Measurements from ENCODE around the gene GALP.
"Not testable (repeated sequence)": the region's sequence is repeated elsewhere in the genome, so short reads cannot be mapped to it uniquely, and the experiment has no call there.

The GALP gene

DNA sequence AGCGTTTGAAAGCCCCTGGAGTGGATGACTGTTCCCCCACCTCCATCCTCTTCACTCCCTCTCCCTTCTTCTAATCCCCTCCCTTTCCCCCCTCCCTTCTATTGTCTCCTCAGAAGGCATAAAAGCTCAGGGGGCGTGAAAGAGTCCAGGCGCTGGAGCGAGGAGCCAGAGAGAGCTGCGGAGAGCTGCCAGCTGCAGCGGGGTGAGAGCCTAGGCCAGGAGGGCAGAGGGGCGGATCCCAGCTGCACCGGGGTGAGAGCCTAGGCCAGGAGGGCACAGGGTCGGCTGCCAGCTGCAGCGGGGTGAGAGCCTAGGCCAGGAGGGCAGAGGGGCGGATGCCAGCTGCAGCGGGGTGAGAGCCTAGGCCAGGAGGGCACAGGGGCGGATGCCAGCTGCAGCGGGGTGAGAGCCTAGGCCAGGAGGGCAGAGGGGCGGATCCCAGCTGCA, at the start of gene GALP:
Gene GALP, plus strand, starts transcription at position 148 of the 447 bp plus-strand sequence. CDS start 1,101 bp downstream, outside the sequence.
- DNase-seq (ENCODE audit: low spot score): not testable (repeated sequence)

DNA sequence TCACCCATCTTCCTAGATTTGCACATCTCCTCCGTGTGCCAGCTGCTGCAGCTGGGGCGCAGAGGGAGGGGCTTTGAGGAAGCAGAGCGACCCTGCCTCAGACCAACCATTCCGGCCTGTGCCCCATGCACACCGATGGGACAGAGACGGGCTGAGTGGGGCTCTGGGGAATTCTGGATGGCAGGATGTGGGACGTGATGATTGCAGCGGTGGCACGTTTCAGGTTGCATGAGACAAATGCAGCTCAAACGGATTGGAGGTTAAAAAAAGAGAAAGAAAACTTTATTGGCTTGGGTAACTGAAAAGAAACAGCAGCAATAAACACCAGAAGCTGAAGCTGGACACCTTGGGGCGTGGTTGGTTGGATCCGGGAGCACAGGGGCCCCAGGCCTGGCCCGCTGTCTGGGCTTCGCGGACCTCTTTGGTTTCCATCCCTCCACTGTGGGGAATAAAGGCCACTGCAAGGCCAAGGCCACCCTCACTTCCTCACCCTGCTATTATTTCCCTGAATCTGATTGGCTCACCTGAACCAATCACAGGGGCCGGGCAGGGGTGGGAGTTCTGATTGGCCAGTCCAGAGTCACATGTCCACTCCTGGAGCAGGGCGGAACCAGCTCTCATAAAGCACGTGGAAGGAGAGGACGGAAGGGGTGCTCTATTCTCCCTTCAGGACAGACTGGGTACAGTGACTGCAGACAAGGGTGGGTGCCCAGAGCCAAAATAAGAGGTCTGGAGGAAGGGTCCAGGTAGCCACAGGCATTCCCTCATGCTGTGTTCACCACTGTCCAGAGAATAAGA, 48.6 kb upstream of the GALP start:
- DNase-seq (ENCODE audit: low spot score): no peak

DNA sequence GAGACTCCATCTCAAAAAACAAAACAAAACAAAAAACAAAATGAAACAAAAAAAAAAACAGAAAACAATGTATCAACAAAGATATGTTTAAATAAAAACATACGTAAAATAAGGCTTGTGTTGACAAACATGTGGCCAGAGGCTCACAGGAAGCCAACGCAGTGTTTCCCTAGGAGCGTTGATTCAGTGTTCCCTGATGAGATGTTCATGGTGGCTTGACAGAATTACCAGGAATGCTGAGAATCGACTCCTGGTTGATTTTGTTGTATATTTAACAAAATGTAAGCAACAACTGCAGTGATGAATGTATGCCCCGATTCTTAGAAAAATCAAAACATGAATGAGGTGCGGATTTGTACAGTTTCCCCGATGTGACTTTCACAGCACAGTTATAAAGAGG, 45.8 kb upstream of the GALP start:
- DNase-seq (ENCODE audit: low spot score): no peak

DNA sequence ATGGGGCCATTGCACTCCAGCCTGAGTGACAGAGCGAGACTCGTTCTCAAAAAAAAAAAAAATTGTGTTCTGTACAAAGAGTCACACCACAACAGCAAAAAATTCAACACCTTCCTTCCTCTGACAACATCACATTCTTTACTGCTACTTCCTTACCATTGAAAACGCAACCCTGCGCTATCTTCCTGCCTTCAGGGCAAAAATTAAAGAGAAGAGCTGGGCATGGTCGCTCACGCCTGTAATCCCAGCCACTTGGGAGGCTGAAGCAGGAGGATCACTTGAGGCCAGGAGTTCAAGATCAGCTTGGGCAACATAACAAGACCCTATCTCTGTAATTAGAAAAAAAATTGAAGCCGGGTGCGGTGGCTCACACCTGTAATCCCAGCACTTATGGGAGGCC, 44.2 kb upstream of the GALP start:
- DNase-seq (ENCODE audit: low spot score): no peak

DNA sequence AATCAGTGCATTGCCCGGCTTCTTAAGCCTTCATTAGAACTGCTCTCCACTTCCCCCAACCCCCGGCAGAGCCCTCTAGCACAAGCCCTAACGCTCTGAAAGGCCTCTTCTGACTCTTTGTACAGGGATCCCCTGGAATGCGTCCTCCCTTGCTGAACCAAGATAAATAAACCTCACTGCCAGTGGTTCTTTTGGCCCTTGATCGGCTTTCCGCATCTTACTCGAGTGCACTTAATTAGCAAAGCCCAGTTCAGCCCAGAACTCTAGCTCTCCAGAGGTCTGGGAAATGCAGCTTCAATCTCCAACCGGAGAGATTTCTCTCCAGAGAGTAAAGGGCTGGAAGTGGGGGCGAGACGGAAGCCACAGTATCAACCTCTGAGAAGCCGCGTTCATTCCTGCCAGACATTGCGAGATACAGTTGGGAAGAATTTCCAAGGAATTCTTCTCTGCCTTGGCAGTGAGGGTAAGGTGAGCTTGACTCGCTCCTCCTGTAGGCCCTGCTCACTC, 43.4 kb upstream of the GALP start:
- DNase-seq (ENCODE audit: low spot score): no peak

DNA sequence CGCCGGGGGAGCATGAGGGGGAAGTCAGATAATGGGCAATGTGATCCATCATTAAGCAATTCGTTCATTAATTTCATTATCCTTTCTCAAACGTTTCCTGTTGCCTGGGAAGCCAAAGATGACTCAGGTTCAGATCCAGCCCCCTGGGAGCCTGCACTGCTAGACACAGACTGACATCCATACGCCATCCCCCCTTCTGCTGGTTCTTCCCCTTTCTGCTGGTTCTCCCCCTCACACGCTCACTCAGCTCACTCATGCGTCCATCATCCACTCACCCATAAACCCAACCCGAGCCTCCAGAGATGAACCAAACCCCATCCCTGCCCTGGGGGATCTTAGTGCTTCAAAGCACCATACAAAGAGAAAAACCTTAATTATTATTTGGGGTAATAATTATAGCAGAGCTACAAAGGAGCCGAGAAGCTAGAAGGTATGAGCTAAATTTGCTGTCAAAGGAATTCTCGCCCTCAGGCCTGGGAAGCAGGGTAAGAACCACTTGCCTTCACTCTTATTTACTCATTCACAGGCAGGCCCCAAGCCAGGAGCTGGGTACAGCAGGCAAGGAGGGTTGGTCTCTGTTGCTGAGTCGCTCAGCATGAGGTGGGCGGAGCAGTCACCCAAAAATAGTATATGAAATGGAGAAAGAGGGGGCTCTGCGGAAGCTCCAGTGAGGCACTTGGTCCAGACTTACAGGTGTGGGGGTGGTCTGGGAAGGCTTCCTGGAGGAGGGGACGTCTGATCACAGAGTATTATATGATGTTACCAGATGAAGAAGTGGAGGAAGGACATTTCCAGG, 41.8 kb upstream of the GALP start:
- DNase-seq (ENCODE audit: low spot score): no peak

DNA sequence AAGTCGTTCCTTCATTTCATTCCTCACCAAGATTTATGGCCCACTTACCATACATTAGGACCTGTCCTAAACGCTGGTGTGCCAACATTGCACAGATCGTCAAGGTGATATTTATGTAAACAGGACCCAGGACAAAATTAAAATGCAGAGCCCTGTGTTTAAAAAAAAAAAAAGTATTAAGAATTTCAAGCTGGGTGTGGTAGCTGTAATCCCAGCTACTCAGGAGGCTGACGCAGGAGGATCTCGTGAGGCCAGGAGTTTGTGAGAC, 41.2 kb upstream of the GALP start:
- DNase-seq (ENCODE audit: low spot score): no peak

DNA sequence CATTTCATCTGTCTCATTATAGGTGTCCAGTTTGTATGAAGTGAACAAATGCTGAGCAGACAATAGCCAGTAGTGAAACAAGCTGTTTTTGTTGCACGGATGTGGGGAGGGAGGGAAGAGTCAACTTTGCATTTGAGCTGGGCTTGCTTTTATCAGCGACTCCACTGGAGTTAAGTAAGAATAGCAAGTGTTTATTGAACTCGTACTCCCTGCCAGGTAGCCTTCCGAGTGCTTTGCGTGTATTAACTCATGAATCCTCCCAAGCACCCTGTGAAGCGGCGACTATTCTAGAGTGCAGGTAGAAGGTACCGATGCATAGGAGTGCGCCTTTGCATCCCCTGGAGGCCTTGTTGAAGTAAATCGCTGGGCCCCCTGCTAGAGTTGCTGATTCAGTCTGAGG, 39.4 kb upstream of the GALP start:
- no peak for DNase-seq (ENCODE audit: low spot score)

DNA sequence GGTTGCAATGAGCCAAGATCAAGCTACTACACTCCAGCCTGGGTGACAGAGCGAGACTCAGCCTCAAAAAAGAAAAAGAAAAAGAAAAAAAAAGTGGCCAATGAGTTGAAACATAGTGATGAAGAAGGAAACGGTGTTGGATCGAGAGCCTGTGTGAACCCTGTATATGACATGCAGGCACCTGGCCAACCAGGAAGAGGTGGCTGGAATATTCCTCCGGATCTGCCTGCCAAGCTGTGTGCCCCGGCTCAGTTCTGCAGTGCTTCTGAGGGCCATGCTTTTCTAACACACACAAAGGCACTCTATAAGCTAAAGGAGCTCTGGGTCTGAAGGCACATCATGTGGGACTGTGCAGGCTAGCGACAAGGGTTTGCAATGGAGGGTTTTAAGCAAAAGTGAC, 38.4 kb upstream of the GALP start:
- no peak for DNase-seq (ENCODE audit: low spot score)

DNA sequence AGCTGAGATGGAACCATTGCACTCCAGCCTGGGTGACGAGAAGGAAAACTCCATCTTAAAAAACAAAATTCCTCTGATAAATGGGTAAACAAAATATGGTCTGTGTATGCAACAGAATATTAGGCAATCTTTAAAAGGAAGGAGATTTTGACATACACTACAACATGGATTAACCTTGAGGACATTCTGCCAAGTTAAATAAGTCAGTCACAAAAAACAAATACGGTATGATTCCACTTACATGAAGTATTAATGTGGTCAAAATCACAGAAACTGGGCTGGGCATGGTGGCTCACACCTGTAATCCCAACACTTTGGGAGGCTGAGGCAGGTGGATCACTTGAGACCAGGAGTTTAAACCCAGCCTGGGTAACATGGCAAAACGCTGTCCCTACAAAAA, 37.7 kb upstream of the GALP start:
- DNase-seq (ENCODE audit: low spot score): no peak

DNA sequence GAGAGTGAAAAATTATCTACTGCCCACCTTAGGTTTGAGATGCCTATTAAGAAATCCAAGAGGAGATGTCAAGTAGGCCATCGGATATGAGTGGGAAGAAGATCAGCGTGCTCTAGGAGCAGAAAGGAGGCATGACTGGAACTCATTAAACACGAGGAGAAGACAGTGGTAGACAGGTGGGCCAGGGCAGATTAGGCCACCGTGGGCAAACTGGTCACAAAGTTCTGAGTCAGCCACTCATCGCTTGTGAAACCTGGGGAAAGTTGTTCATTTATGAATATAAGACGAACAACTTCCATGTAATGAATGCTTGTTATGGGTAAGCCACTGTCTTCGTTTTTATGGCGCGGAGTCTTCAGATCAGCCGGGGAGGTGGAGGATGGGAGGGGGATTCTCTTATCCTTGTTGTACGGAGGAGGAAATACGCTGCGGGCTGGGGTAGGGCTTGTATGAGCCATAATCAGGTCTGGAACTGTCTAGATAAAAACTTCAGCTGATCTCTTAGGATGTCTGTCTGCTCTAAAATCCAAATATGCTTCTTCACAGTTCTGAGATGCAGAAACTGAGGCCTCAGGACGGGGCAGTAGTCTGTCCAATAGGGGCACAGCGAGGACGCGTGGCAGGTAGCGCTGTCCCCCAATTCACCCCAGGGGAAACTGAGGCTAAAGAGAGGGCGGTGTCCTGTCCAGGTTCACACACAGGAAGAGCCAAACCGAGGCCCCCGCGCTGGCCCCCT, 35.8 kb upstream of the GALP start:
- DNase-seq (ENCODE audit: low spot score): no peak

DNA sequence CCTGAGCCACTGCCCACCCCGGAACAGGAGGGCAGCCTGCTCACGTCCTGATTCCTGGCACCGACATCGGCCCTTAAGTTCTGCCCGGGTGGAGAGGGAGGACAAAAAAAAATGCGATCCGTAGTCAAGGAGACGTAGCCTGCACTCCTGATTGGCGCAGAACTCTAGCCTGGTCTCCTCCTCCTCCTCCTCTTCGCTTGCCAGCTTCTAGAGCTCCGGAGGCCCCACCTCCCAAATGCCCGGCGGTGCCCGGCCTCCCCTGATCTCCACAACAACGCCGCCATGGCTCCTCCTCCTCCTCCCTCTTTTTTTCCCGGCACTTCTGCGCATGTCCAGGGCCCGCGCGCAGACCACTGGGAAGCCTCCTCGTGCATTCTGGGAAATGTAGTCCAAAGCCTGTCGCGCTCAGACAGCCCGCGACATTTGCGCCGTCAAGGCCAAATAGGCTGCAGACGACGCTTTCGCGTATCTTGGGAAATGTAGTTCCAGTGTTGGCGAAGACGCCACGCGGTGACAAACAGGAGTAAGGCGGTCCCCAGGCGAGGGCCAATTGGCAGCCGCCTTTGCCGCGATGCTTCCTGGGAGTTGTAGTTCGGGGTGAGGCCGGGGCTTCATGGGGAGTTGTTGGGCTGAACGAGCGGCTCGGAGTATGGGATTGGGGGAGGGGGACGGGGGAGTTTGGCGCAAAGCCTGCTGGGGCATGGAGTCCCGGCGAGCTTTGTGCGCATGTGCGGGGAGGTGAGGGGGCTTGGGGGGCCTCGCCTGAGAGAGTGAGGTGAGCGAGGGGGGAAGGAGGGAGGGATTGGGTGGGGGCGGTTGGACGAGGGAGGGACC, 35.0 kb upstream of the GALP start, which contains the start of gene ZNF444:
Gene ZNF444, plus strand, starts transcription at position 705 of the 834 bp plus-strand sequence. CDS start 5,625 bp downstream, outside the sequence.
- peak; percentile 100 for DNase-seq (ENCODE audit: low spot score)

DNA sequence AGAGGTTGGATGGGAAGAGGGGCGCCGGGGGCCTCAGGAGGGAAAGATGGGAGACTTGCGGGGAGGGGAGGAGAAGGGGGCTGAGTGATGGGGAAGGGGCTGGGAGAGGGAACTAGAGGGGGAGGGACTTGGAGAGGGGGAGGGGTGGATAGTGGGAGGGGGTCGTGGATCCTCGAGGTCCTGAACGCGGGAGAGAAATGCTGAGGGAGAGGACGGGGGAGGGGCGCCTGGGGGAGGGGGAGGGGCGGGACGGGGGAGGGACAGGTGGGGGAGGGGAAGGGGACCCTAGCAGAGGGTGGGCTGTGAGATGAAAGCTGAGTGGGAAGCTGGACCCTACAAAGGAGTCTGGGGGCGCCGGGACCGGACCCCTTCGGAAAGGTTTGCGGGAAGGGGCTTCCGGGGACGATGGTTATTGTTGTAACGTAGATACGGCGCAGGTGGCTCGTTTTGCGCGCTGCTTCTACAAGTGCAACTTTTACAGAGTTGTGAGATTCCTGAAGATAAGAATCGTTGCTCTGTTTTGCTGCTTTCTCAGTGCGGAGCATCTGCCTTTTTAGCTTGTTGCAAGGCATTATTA, 34.3 kb upstream of the GALP start:
- DNase-seq (ENCODE audit: low spot score): no peak

DNA sequence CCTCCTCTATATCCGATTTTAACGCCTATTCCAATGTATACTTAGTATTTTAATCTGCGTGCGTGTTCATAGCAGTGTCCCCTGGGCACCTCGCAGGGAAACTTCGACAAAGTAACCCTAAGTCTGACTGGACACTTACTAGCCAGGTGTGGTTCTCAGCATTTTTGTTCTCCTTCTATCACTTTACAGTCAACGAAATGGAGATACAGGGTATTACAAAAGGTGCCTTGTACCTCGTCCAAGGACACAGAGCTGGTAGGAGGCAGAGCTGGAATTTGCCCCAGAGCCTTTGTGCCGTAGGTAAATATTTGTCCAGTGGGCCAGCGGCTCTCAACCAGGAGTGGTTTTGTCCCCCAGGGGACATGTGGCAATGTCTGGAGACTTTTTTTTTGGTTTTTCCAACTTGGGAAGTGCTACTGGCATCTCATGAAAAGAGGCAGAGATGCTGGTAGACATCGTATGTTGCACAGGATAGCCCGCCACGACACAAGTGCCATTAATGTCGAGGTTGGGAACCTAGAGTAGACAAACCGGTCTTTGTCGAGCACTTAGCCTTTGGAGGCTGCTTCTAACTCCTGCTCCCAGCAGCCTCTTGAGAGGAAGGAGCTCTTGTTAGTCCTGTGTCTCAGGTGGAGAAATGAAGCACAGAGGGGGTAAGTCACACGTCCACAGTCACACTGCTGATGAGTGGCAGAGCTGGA, 33.6 kb upstream of the GALP start:
- DNase-seq (ENCODE audit: low spot score): no peak

DNA sequence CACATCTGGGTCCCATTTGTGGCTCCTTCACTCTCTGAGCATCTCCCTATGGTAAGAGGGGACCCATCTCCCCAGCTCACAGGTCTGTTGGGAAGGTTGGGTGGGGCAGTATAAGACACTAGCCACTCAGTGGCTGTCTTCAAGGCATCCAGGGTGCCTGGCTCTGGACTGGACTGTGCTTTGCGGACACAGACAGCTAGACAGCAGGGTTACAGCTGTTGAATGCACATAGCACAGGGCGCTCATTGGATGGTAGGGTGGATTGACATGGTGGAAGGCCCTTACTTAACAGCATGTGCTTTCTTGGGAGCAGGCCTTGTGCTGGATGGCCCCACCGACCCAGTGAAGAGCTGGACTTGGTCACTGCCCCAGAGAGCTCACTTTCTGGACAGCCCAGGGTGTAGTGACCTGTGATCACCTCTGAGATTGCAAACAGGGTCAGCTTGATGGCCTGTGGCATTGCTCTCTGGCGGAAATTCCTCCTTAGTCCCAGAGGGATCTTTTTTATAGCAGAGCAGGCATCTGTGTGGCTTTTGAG, 32.8 kb upstream of the GALP start:
- DNase-seq (ENCODE audit: low spot score): no peak

DNA sequence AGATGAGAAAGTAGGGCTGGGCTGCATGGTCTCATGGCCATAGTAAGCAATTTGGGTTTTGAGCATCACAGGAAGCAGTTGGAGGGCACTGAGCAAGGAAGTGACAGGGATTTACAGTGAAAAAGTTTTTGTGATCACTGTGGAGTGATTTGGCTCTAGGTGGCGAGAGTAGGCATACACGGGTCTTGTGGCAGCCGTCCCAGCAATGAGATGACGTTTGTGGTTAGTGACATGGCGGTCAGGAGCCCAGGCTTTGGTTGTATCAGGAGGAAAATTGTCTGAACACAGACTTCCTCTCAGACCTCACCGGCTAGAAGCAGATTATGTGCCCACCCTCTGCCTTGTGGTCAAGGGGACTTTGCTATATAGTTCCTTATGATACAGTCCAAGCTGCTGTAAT, 31.4 kb upstream of the GALP start:
- no peak for DNase-seq (ENCODE audit: low spot score)

DNA sequence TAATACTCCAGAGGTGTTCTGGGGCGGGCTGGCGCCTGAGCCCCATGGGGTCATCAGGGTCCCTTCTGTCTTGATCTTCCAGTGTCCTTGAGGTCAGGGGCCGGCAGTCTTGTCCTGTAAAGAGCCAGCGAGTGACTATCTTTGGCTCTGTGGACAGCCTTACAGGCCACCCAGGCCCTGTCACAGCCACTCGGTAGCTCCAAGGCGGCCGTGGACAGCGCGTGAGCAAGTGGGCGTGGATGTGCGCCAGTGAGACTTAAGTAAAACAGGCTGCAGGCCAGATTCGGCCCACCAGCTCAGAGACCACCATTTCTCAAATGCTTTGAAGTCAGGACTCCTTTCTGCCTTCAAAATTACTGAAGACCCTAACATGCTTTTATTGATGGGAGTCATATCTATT, 31.0 kb upstream of the GALP start:
- DNase-seq (ENCODE audit: low spot score): no peak

DNA sequence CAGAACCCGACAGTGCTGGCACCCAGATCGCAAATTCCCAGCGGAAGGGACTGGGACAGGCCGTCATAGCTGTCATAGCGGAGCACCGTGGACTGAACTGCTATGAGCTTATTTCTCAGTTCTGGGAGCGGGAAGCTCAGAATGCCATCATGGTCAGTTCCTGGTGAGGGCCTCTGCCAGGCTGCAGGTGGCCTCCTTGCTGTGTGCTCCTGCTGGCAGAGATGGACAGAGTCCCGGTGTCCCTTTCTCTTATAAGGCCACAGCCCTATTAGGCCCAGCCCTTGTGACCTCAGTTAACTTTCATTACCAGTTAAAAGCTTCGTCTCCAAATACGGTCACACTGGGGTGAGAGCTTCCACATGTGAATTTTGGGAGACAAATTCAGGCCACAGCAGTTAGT, 30.1 kb upstream of the GALP start:
- DNase-seq (ENCODE audit: low spot score): no peak

DNA sequence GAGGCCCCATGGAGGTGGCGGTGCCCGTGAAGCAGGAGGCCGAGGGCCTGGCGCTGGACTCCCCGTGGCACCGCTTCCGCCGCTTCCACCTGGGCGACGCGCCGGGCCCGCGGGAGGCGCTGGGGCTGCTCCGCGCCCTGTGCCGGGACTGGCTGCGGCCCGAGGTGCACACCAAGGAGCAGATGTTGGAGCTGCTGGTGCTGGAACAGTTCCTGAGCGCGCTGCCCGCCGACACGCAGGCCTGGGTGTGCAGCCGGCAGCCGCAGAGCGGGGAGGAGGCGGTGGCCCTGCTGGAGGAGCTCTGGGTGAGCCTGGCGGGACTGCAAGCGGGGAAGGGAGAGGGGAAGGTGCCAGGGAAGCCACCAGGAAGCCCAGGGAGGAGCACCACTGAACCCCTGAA, 28.9 kb upstream of the GALP start:
- no peak for DNase-seq (ENCODE audit: low spot score)

DNA sequence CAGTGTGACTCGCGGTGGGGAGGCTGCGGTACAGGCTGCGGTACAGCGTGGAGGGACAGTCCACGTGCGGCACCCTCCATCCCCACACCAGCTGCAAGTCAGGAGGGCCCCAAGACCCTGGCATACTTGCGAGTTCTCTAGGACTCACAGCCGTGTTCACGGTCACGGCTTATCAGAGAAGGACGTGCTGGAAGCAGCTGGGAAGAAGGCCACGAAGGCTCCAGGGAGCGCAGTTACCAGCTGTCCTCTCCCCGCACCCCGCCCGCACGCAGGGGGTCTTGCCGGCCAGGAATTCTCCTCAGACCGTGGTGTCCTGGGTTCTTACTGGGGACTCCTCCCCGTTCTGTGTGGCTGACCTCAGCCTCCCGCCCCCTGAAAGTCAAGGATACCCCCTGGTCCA, 28.5 kb upstream of the GALP start:
- DNase-seq (ENCODE audit: low spot score): no peak
